ENCODE data around the gene FBN2. TPM values are rescaled to one million over a fixed set of nuclear protein-coding genes. Genes with fewer than 3 reads are reported as not detected.

The FBN2 gene
- total RNA-seq, 4 donors from 2014 or later = 0.40 to 3.3 (median 0.99) TPM

DNA sequence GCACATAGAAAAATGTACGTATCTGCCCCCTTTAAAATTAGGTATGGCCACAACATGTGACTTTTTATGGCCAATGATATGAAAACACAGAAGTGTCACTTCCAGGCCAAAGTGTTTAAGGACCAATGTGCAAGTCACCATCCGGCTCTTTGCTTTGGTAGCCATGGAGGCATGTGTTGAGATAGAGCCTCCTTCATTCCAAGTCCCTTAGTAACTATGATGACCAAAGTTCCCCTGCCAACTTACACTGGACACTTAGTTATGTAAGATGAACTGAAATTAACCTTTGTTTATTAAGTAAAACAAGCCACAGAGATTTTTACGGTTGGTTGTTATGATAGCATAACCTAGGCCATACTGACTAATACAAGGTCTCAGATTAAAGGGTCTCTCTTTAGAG lies 51.0 kb downstream of the FBN2 start:
- DNase-seq = no peak
- TF ChIP-seq POLR2A (IDR thresholded peaks at IDR 0.05) = no peak
- TF ChIP-seq, protein P1, sequence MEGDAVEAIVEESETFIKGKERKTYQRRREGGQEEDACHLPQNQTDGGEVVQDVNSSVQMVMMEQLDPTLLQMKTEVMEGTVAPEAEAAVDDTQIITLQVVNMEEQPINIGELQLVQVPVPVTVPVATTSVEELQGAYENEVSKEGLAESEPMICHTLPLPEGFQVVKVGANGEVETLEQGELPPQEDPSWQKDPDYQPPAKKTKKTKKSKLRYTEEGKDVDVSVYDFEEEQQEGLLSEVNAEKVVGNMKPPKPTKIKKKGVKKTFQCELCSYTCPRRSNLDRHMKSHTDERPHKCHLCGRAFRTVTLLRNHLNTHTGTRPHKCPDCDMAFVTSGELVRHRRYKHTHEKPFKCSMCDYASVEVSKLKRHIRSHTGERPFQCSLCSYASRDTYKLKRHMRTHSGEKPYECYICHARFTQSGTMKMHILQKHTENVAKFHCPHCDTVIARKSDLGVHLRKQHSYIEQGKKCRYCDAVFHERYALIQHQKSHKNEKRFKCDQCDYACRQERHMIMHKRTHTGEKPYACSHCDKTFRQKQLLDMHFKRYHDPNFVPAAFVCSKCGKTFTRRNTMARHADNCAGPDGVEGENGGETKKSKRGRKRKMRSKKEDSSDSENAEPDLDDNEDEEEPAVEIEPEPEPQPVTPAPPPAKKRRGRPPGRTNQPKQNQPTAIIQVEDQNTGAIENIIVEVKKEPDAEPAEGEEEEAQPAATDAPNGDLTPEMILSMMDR (IDR thresholded peaks at IDR 0.05) = no peak
- Histone ChIP-seq H3K36me3 (no peaks in the 10 kb centered on the region), H3K9me3 (no peaks in the 10 kb centered on the region), H3K27me3 (no peaks in the 10 kb centered on the region), H3K4me1 (no peaks in the 10 kb centered on the region), H3K27ac (no peak overlapping the region), H3K4me3 (no peak overlapping the region)

DNA sequence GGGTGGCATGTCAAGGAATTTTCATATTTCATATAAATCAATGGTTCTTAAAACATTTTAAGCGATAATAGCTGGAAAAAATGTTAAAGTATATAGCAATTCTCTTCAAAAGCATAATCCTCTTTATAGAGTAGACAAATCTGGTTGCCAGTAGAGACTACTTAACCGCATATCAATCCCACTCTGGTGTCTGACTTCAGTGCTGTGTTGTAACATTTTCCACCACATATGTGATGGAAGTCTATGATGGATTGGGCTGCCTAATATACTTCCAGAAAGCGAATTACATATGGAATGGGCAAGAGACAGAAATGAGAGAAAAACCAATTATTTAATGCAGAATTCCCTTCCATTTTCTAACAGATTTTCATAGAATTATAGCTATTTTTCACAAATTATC lies 54.3 kb downstream of the FBN2 start:
- H3K4me3 ChIP-seq = no peak overlapping the region
- no peak overlapping the region for H3K27ac ChIP-seq
- no peak for DNase-seq
- no peaks in the 10 kb centered on the region for H3K4me1 ChIP-seq
- TF ChIP-seq, protein P1 (IDR thresholded peaks at IDR 0.05) = no peak
- TF ChIP-seq POLR2A (IDR thresholded peaks at IDR 0.05) = no peak
- no peaks in the 10 kb centered on the region for H3K9me3 ChIP-seq
- no peaks in the 10 kb centered on the region for H3K36me3 ChIP-seq
- H3K27me3 ChIP-seq = no peaks in the 10 kb centered on the region

DNA sequence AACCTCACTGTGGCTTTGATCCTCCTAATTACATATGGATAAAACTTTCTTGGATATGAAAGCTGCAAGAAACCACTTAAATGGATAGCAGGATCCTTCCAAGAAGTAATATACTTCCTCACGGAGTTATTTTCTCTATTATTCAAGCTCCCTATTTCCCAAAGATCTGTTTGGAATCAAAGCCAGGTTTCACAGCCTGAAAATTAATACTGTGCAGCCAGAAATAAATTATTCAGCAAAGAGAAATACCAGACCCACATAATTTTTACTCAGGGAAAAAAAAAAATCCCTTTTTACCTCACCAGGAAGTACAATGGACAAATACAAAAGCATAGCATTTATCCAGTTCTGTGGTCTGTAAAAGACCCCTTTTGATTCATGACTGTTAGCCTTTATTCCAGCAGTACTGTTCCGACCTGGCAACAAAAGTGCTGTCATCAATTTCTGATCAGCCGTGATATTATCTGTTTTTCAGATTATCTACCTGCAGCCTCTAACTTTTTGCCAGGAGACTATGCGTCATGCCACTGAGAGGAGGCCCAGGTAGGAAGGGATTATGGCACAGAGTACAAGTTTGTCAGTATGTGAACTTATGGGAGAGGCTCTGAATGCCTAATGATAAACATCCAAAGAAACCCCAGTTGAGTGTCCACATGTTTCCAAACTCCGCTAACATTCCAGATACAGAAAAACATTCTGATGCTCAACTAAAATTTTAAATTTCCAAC lies 57.0 kb downstream of the FBN2 start:
- TF ChIP-seq POLR2A (IDR thresholded peaks at IDR 0.05) = no peak
- TF ChIP-seq, protein P1 (IDR thresholded peaks at IDR 0.05) = no peak
- H3K4me1 ChIP-seq = no peaks in the 10 kb centered on the region
- no peaks in the 10 kb centered on the region for H3K27me3 ChIP-seq

DNA sequence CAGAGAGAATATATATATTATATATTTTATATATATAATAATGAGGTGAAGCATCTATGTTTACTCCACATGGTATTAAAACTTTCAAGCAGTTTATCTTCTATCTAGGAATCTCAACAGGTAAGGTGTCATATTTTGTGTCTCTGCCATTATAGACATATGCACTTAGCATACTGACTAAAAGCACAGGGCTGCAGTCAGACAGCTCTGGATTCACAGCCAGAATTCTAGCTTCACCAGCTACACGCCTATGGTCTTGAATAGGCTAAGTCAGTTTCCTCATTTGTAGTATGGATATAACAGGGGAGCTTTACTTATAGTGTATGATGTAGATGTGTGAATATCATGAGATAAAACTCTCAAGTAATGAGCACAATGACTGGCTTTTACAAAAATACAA lies 57.9 kb downstream of the FBN2 start:
- Histone ChIP-seq H3K4me1 (no peaks in the 10 kb centered on the region), H3K9me3 (no peaks in the 10 kb centered on the region), H3K27me3 (no peaks in the 10 kb centered on the region), H3K36me3 (no peaks in the 10 kb centered on the region), H3K4me3 (no peak overlapping the region), H3K27ac (no peak overlapping the region)
- TF ChIP-seq, protein P1 (IDR thresholded peaks at IDR 0.05) = no peak
- no peak for TF ChIP-seq POLR2A (IDR thresholded peaks at IDR 0.05)
- no peak for DNase-seq

More for the DNA sequence above, 57.0 kb downstream of the FBN2 start:
- no peaks in the 10 kb centered on the region for H3K36me3 ChIP-seq
- no peaks in the 10 kb centered on the region for H3K9me3 ChIP-seq
- H3K27ac ChIP-seq = no peak overlapping the region
- no peak for DNase-seq
- H3K4me3 ChIP-seq = no peak overlapping the region

DNA sequence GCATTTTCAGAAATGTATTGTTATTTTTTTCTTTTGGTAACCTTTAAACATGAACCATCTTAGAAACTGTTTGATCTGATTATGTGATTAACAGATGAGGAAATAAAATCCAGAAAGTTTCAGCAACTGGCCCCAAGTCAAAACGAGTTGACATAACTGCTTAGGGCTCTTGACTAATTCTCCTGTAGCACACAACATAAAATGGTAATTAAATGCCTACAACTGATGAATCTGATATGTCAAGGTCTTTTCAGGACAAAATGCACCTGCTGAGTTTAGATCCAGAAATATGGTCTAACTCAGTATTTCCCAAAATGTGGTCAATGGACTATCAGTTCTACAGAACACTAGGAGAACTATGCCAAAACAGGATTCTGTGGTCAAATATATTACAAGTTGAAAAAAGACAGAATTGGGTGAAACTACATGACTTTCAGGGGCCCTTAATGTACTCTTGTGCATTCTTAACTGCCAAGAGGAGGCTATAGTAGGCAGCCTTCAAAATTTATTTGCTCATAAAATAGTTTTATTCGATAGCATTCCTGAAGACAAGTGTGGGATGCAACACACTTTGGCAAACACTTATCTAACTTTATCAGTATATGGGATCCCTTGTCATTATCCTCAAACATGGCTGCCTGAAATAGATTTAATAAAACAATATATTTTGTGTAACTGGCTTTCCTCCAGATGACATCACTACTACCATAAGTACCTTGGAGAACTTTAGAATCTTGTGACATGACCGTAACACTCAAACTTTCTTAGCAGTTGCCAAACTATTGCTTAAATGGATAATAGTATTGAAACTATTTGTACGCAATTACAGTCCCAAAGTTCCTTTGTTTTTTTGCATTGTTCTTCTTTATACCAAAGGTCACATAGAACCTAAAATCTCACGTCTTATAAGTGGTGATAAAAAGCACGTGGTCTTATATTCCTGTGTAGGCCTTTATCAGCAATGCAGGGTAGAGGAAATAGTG lies 59.4 kb downstream of the FBN2 start:
- TF ChIP-seq POLR2A (IDR thresholded peaks at IDR 0.05) = no peak
- TF ChIP-seq, protein P1 (IDR thresholded peaks at IDR 0.05) = no peak
- Histone ChIP-seq H3K4me3 (no peak overlapping the region), H3K27me3 (no peaks in the 10 kb centered on the region)

More for the DNA sequence above, 59.4 kb downstream of the FBN2 start:
- H3K27ac ChIP-seq = no peak overlapping the region
- H3K36me3 ChIP-seq = no peaks in the 10 kb centered on the region
- H3K9me3 ChIP-seq = no peaks in the 10 kb centered on the region
- H3K4me1 ChIP-seq = no peaks in the 10 kb centered on the region
- no peak for DNase-seq

Measured in Peyer's patch (tissue), 4 donors.